DOHH2 (cell line): ENCODE measurements around the gene AP4M1.

Experiments
- EZH2phosphoT487 ChIP-seq: fragments of 200-600 bp; sonication (generic); IDR thresholded peaks from 2 replicates; pipeline ENCODE4 v1.6.1; 2017; ENCODE audit warnings: borderline replicate concordance, mild to moderate bottlenecking, antibody characterized with exemption, low read length, moderate library complexity, mixed read lengths
- TF ChIP-seq, protein P1 (sequence below): fragments of 200-600 bp; sonication (generic); IDR thresholded peaks from one replicate; pipeline ENCODE4 v1.5.1; 2014; ENCODE audit warnings: antibody characterized with exemption, mild to moderate bottlenecking, low read depth, low read length; ENCODE audit not compliant: poor library complexity, severe bottlenecking

DNA sequence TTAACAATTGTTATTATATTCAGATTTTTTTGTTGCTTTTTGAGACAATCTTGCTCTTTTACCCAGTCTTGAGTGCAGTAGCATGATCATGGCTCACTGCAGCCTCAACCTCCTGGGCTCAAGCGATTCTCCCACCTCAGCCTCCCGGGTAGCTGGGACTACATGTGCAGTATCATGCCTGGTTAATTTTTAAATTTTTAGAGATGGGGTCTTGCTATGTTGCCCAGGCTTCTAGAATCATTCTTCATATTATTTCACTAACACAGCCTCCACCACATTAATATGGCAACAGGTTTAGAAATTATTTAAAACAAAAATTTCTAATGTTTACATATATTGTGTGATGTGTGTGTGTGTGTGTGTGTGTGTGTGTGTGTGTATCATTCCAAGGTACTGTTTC is 45.8 kb downstream of the AP4M1 start:
- no peak for TF ChIP-seq EZH2phosphoT487
- TF ChIP-seq, protein P1, sequence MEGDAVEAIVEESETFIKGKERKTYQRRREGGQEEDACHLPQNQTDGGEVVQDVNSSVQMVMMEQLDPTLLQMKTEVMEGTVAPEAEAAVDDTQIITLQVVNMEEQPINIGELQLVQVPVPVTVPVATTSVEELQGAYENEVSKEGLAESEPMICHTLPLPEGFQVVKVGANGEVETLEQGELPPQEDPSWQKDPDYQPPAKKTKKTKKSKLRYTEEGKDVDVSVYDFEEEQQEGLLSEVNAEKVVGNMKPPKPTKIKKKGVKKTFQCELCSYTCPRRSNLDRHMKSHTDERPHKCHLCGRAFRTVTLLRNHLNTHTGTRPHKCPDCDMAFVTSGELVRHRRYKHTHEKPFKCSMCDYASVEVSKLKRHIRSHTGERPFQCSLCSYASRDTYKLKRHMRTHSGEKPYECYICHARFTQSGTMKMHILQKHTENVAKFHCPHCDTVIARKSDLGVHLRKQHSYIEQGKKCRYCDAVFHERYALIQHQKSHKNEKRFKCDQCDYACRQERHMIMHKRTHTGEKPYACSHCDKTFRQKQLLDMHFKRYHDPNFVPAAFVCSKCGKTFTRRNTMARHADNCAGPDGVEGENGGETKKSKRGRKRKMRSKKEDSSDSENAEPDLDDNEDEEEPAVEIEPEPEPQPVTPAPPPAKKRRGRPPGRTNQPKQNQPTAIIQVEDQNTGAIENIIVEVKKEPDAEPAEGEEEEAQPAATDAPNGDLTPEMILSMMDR = no peak
